ENCODE data around the gene IL11.
"Not testable (repeated sequence)": the region's sequence is repeated elsewhere in the genome, so short reads cannot be mapped to it uniquely, and the experiment has no call there.

IL11 gene

GRCh38 chr19:55348317-55349034 is 21.8 kb downstream of the IL11 start:
- no peak for DNase-seq

GRCh38 chr19:55347442-55348009 is 22.7 kb downstream of the IL11 start:
- no peak for DNase-seq

GRCh38 chr19:55346725-55347441 is 23.4 kb downstream of the IL11 start:
- DNase-seq = no peak

GRCh38 chr19:55345818-55346724 is 24.2 kb downstream of the IL11 start:
- DNase-seq = no peak

- DNase-seq = no peak
Measured at GRCh38 chr19:55345101-55345817, 25.0 kb downstream of the IL11 start.

- DNase-seq = no peak
Measured at GRCh38 chr19:55344444-55344843, 25.8 kb downstream of the IL11 start.

GRCh38 chr19:55341595-55342531 is 28.4 kb downstream of the IL11 start:
- no peak for DNase-seq

- DNase-seq = peak; percentile 64
Measured at GRCh38 chr19:55341171-55341588, 29.1 kb downstream of the IL11 start.

GRCh38 chr19:55340784-55341147 is 29.5 kb downstream of the IL11 start:
- DNase-seq = no peak

- DNase-seq = no peak
Measured at GRCh38 chr19:55339889-55340783, 30.1 kb downstream of the IL11 start.

GRCh38 chr19:55339105-55339888 is 31.0 kb downstream of the IL11 start, which contains the start of gene KMT5C:
KMT5C (plus strand) TSS chr19:55339876; CDS start chr19:55341937, 2,061 bp downstream.
- peak; percentile 100 for DNase-seq

GRCh38 chr19:55336101-55336500 is 34.2 kb downstream of the IL11 start:
- no peak for DNase-seq

GRCh38 chr19:55333870-55334269 is 36.4 kb downstream of the IL11 start:
- DNase-seq = no peak

GRCh38 chr19:55329791-55330190 is 40.5 kb downstream of the IL11 start:
- DNase-seq = not testable (repeated sequence)

GRCh38 chr19:55328774-55329318 is 41.4 kb downstream of the IL11 start:
- not testable (repeated sequence) for DNase-seq

- no peak for DNase-seq
Measured at GRCh38 chr19:55325172-55325571, 45.1 kb downstream of the IL11 start, which contains the start of gene TMEM150B. TMEM150B (minus strand) TSS chr19:55325341; CDS start chr19:55321036, 4,305 bp downstream.

GRCh38 chr19:55324662-55325061 is 45.6 kb downstream of the IL11 start:
- no peak for DNase-seq

GRCh38 chr19:55322204-55322885 is 47.9 kb downstream of the IL11 start:
- no peak for DNase-seq

Data from stimulated activated CD4-positive, alpha-beta T cell treated with anti-CD3 and anti-CD28 coated beads, Interleukin-12 subunit alpha, Interleukin-12 subunit beta, amount 100 ng/mL, for 4 hours (primary cell).